Liver (tissue), 9 donors: ENCODE measurements around the gene IRAK1BP1. TPM values are rescaled to one million over a fixed set of nuclear protein-coding genes. Genes with fewer than 3 reads are reported as not detected.

Experiments used
- DNase-seq: peaks from one replicate; pipeline ENCODE4 v3.0.0-alpha.2; 2017; ENCODE audit warnings: low spot score
- H3K27ac ChIP-seq, 2 donors: one replicate each; pipeline ENCODE4 v1.7.0; 2013; ENCODE audit warnings: inconsistent platforms in 2 of 2, low read length in 2 of 2, control low read depth in 1 of 2, low read depth in 1 of 2, mild to moderate bottlenecking in 1 of 2
- H3K27me3 ChIP-seq, 4 donors: one replicate each; pipeline versions ENCODE4 v1.6.1 to v1.7.0; 2013; ENCODE audit warnings: low read length in 3 of 4, inconsistent platforms in 1 of 4, mild to moderate bottlenecking in 1 of 4, moderate library complexity in 1 of 4; ENCODE audit not compliant: control insufficient read depth in 4 of 4, insufficient read depth in 4 of 4
- H3K36me3 ChIP-seq, 4 donors: one replicate each; pipeline versions ENCODE4 v1.6.1 to v1.7.0; 2013; ENCODE audit warnings: low read length in 3 of 4, mild to moderate bottlenecking in 3 of 4, low read depth in 1 of 4, moderate library complexity in 1 of 4; ENCODE audit not compliant: control insufficient read depth in 4 of 4, insufficient read depth in 3 of 4
- H3K4me1 ChIP-seq, 4 donors: one replicate each; pipeline versions ENCODE4 v1.6.1 to v1.7.0; 2013; ENCODE audit warnings: low read length in 3 of 4, mild to moderate bottlenecking in 3 of 4, moderate library complexity in 1 of 4; ENCODE audit not compliant: control insufficient read depth in 4 of 4, insufficient read depth in 4 of 4
- H3K4me3 ChIP-seq, 3 donors: one replicate each; pipeline versions ENCODE4 v1.6.1 to v1.7.0; 2013; ENCODE audit warnings: low read length in 3 of 3, control low read depth in 1 of 3, low read depth in 1 of 3, mild to moderate bottlenecking in 1 of 3
- H3K9ac ChIP-seq, 2 donors: one replicate each; pipeline ENCODE4 v1.7.0; 2013; ENCODE audit warnings: low read length in 2 of 2, mild to moderate bottlenecking in 2 of 2, moderate library complexity in 2 of 2, control low read depth in 1 of 2, low read depth in 1 of 2
- H3K9me3 ChIP-seq, 4 donors: one replicate each; pipeline versions ENCODE4 v1.6.1 to v1.7.0; 2013; ENCODE audit warnings: low read length in 3 of 4; ENCODE audit not compliant: control insufficient read depth in 4 of 4
- CTCF ChIP-seq: fragments of 150-350 bp; IDR thresholded peaks from 2 replicates; pipeline ENCODE4 v1.5.1; 2017; ENCODE audit warnings: improper control_type of control experiment, low read depth, low read length; ENCODE audit not compliant: missing input control
- EGR1 ChIP-seq, 2 donors: IDR thresholded peaks; 2 replicates each; pipeline ENCODE4 v1.6.1; 2016 to 2018; ENCODE audit warnings: antibody characterized with exemption in 2 of 2, low read depth in 2 of 2
- FOXA1 ChIP-seq: IDR thresholded peaks from 2 replicates; pipeline ENCODE4 v1.6.1; 2016; ENCODE audit warnings: antibody characterized with exemption
- FOXA2 ChIP-seq: IDR thresholded peaks from 2 replicates; pipeline ENCODE4 v1.6.1; 2016; ENCODE audit warnings: antibody characterized with exemption
- GABPA ChIP-seq, 2 donors: IDR thresholded peaks in 1 of 2; conservative IDR thresholded peaks in 1 of 2; 2 replicates each; pipeline ENCODE4 v1.6.1; 2016; ENCODE audit warnings: antibody characterized with exemption in 2 of 2, mild to moderate bottlenecking in 1 of 2, moderate library complexity in 1 of 2
- HNF4A ChIP-seq, 2 donors: conservative IDR thresholded peaks; 2 replicates each; pipeline ENCODE4 v1.6.1; 2016; ENCODE audit warnings: antibody characterized with exemption in 2 of 2, mild to moderate bottlenecking in 2 of 2
- HNF4G ChIP-seq: IDR thresholded peaks from 2 replicates; pipeline ENCODE4 v1.6.1; 2016; ENCODE audit warnings: antibody characterized with exemption
- JUND ChIP-seq, 2 donors: IDR thresholded peaks; 2 replicates each; pipeline ENCODE4 v1.6.1; 2016; ENCODE audit warnings: antibody characterized with exemption in 2 of 2
- NR2F2 ChIP-seq: IDR thresholded peaks from 2 replicates; pipeline ENCODE4 v1.6.1; 2016; ENCODE audit warnings: antibody characterized with exemption
- RAD21 ChIP-seq, 2 donors: IDR thresholded peaks; 2 replicates each; pipeline ENCODE4 v1.6.1; 2016; ENCODE audit warnings: antibody characterized with exemption in 2 of 2, mild to moderate bottlenecking in 2 of 2
- RXRA ChIP-seq, 2 donors: IDR thresholded peaks; 2 replicates each; pipeline ENCODE4 v1.6.1; 2017 to 2018; ENCODE audit warnings: antibody characterized with exemption in 2 of 2, mild to moderate bottlenecking in 1 of 2
- SP1 ChIP-seq: IDR thresholded peaks from 2 replicates; pipeline ENCODE4 v1.6.1; 2018; ENCODE audit warnings: antibody characterized with exemption, mild to moderate bottlenecking
- TAF1 ChIP-seq: conservative IDR thresholded peaks from 2 replicates; pipeline ENCODE4 v1.6.1; 2016; ENCODE audit warnings: antibody characterized with exemption, mild to moderate bottlenecking
- YY1 ChIP-seq: IDR thresholded peaks from 2 replicates; pipeline ENCODE4 v1.6.1; 2016; ENCODE audit warnings: antibody characterized with exemption, mild to moderate bottlenecking
- ZBTB33 ChIP-seq: IDR thresholded peaks from 2 replicates; pipeline ENCODE4 v1.6.1; 2016; ENCODE audit warnings: antibody characterized with exemption
- WGBS: extraction: QIAGEN DNeasy Blood & Tissue Kit; methylation state at CpG from one replicate; pipeline ENCODE4 v1.1.7; 2013; 5-methylcytosine and 5-hydroxymethylcytosine counted together
- polyA plus RNA-seq, 2 donors: library from polyadenylated mRNA; stranded (reverse) in 1 of 2; unstranded in 1 of 2; fragments of 200-250 nt in 1 of 2; fragments of >200 nt in 1 of 2; fragmentation: Nextera tagmentation in 1 of 2; extraction: Ambion mirVana in 1 of 2; gene quantifications; one replicate each; pipeline versions ENCODE4 v1.2.1 to v1.2.3, GENCODE V29; 2013 to 2015
- total RNA-seq, 2 donors: library from RNA; depleted of rRNA; stranded (reverse); fragments of >200 nt; gene quantifications; one replicate each; pipeline ENCODE4 v1.2.3, GENCODE V29; 2014
- TF ChIP-seq, protein P1 (sequence below): IDR thresholded peaks from 2 replicates; pipeline ENCODE4 v1.6.1; 2016; ENCODE audit warnings: antibody characterized with exemption
- TF ChIP-seq, protein P2 (sequence below): IDR thresholded peaks from 2 replicates; pipeline ENCODE4 v1.6.1; 2016; ENCODE audit warnings: antibody characterized with exemption, mild to moderate bottlenecking
- TF ChIP-seq, protein P3 (sequence below): IDR thresholded peaks from 2 replicates; pipeline ENCODE4 v1.6.1; 2016; ENCODE audit warnings: antibody characterized with exemption
- donor health status: healthy.
- donor health status: healthy.
- donor health status: healthy.
- donor health status: healthy.
- donor health status: healthy.

IRAK1BP1 gene
- total and polyA plus RNA-seq, 4 donors, result 0.46 to 2.2 (median 0.77) TPM

GRCh38 chr6:78909391-78909790 is 42.0 kb downstream of the IRAK1BP1 start (continued):
- TF ChIP-seq CTCF, result no peak

GRCh38 chr6:78910010-78910409 is 42.7 kb downstream of the IRAK1BP1 start:
- H3K9me3 ChIP-seq, result no peaks in the 10 kb centered on the region
- DNase-seq, result no peak

More at GRCh38 chr6:78910010-78910409, 42.7 kb downstream of the IRAK1BP1 start:
- Histone ChIP-seq H3K36me3 (no peaks in the 10 kb centered on the region), H3K4me1 (peaks cover 0 to 6% (median 5%) of the 10 kb centered on the region in 4 donors), H3K4me3 (no peak overlapping the region), H3K27me3 (peaks cover 0 to 3% (median 1%) of the 10 kb centered on the region in 4 donors), H3K9ac (no peak overlapping the region), H3K27ac (no peak overlapping the region)
- TF ChIP-seq NR2F2 (no peak), CTCF (no peak), EGR1 (IDR thresholded peaks at IDR 0.05; ENCODE audit: low read depth in 2 of 2) (no peak), YY1 (no peak), FOXA2 (no peak), GABPA (IDR thresholded peaks at IDR 0.05 in 1 of 2, conservative IDR thresholded peaks at IDR 0.05 in 1 of 2) (no peak), JUND (IDR thresholded peaks at IDR 0.05) (no peak), HNF4A (conservative IDR thresholded peaks at IDR 0.05) (no peak), HNF4G (no peak), RAD21 (IDR thresholded peaks at IDR 0.05) (no peak), TAF1 (no peak), RXRA (IDR thresholded peaks at IDR 0.05) (no peak), FOXA1 (no peak), SP1 (no peak), ZBTB33 (no peak)
- TF ChIP-seq, protein P1, sequence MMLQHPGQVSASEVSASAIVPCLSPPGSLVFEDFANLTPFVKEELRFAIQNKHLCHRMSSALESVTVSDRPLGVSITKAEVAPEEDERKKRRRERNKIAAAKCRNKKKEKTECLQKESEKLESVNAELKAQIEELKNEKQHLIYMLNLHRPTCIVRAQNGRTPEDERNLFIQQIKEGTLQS, result no peak
- TF ChIP-seq, protein P2, sequence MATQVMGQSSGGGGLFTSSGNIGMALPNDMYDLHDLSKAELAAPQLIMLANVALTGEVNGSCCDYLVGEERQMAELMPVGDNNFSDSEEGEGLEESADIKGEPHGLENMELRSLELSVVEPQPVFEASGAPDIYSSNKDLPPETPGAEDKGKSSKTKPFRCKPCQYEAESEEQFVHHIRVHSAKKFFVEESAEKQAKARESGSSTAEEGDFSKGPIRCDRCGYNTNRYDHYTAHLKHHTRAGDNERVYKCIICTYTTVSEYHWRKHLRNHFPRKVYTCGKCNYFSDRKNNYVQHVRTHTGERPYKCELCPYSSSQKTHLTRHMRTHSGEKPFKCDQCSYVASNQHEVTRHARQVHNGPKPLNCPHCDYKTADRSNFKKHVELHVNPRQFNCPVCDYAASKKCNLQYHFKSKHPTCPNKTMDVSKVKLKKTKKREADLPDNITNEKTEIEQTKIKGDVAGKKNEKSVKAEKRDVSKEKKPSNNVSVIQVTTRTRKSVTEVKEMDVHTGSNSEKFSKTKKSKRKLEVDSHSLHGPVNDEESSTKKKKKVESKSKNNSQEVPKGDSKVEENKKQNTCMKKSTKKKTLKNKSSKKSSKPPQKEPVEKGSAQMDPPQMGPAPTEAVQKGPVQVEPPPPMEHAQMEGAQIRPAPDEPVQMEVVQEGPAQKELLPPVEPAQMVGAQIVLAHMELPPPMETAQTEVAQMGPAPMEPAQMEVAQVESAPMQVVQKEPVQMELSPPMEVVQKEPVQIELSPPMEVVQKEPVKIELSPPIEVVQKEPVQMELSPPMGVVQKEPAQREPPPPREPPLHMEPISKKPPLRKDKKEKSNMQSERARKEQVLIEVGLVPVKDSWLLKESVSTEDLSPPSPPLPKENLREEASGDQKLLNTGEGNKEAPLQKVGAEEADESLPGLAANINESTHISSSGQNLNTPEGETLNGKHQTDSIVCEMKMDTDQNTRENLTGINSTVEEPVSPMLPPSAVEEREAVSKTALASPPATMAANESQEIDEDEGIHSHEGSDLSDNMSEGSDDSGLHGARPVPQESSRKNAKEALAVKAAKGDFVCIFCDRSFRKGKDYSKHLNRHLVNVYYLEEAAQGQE, result no peak
- TF ChIP-seq, protein P3, sequence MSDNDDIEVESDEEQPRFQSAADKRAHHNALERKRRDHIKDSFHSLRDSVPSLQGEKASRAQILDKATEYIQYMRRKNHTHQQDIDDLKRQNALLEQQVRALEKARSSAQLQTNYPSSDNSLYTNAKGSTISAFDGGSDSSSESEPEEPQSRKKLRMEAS, result no peak
- 74% methylated on average over 10 of the region's 10 CpGs for WGBS
